Measurements from ENCODE around the gene ARSG. TPM values are rescaled to one million over a fixed set of nuclear protein-coding genes. Genes with fewer than 3 reads are reported as not detected.

The ARSG gene
- total and polyA plus RNA-seq, 2 donors (not counting 1 experiment from before 2014, with no cell fraction given) = 5.5 to 18.4 TPM

DNA sequence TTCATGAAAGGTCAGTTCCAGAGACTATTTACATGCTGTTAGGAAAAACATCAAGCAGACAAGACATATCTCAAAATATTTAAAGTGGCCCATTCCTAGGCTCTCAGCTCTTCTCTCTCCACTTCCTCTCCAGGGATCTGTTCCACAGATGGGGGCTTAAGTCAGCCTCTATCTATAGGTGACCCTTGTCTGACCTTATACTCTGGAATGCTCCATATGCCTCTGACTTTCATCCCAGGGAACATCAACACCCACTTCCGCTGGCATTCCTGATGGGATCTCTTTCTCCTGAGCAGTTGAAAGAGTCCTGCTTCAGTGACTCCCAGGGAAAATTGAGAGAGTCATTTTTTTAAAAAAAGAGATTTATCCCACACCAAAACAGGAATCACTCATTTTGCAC is 177.5 kb downstream of the ARSG start:
- H2AFZ ChIP-seq (ENCODE audit: insufficient read depth, low read depth, low read length, poor library complexity, severe bottlenecking) = no peak overlapping the region
- no peaks in the 10 kb centered on the region for H3K79me2 ChIP-seq (ENCODE audit: control insufficient read depth, insufficient read depth, low read length)
- no peak overlapping the region for H3K9ac ChIP-seq (ENCODE audit: low read length)
- no peaks in the 10 kb centered on the region for H4K20me1 ChIP-seq (ENCODE audit: control insufficient read depth, insufficient read depth, low read length, poor library complexity, severe bottlenecking)
- WGBS (ENCODE audit: insufficient coverage) = no CpG with 5 or more reads among the region's 1 CpG
- ChIA-PET POLR2A (no interaction called here), CTCF (interaction anchor here (1.0 to 6.8 kb wide), 6 partner anchors 13 to 507 kb away, joined by 3 to 51 read pairs (median 5); partner anchors contain the start of gene WIPI1)
- Mint-ChIP-seq H3K4me1 (peaks cover 2% of the 10 kb centered on the region), H3K27ac (no peak overlapping the region), H3K9me3 (ENCODE audit: insufficient read depth) (no peaks in the 10 kb centered on the region), H3K4me3 (no peak overlapping the region), H3K27me3 (peaks cover 9% of the 10 kb centered on the region)
- no peak overlapping the region for H3K27ac ChIP-seq (ENCODE audit: low read length in 2 of 2)
- H3K4me1 ChIP-seq (ENCODE audit: control insufficient read depth in 2 of 2, insufficient read depth in 2 of 2, low read length in 2 of 2) = peaks cover 0 to 2% of the 10 kb centered on the region in 2 donors
- no peaks in the 10 kb centered on the region for H3K9me3 ChIP-seq (ENCODE audit: control extremely low read depth in 1 of 3, control insufficient read depth in 2 of 3, insufficient read depth in 1 of 3, low read length in 2 of 3)
- no peak for ATAC-seq (ENCODE audit: low read depth)
- no peaks in the 10 kb centered on the region for H3K27me3 ChIP-seq (replicated peaks in 1 of 4; ENCODE audit: control extremely low read depth in 1 of 4, control insufficient read depth in 3 of 4, insufficient read depth in 4 of 4, low read length in 3 of 4)
- no peak for DNase-seq
- intact Hi-C loops (cut with micrococcal nuclease) = loop anchor here (5.0 kb wide), 1 partner anchor 779 kb away; no protein-coding TSS in a partner anchor
- H3K4me3 ChIP-seq (ENCODE audit: control extremely low read depth in 1 of 5, extremely low read depth in 1 of 5, insufficient read depth in 1 of 5, low read depth in 2 of 5, low read length in 4 of 5) = no peak overlapping the region
- no peak overlapping the region for H3K4me2 ChIP-seq (replicated peaks; ENCODE audit: low read depth, low read length, poor library complexity, severe bottlenecking)
- H3K36me3 ChIP-seq (replicated peaks in 1 of 2; ENCODE audit: control extremely low read depth in 1 of 2, control insufficient read depth in 1 of 2, extremely low read depth in 1 of 2, insufficient read depth in 2 of 2, low read length in 1 of 2) = no peaks in the 10 kb centered on the region
- TF ChIP-seq EZH2 (IDR thresholded peaks at IDR 0.05; ENCODE audit: borderline replicate concordance, insufficient read depth, low read depth, low read length, poor library complexity, severe bottlenecking) = no peak
- TF ChIP-seq, protein P1, sequence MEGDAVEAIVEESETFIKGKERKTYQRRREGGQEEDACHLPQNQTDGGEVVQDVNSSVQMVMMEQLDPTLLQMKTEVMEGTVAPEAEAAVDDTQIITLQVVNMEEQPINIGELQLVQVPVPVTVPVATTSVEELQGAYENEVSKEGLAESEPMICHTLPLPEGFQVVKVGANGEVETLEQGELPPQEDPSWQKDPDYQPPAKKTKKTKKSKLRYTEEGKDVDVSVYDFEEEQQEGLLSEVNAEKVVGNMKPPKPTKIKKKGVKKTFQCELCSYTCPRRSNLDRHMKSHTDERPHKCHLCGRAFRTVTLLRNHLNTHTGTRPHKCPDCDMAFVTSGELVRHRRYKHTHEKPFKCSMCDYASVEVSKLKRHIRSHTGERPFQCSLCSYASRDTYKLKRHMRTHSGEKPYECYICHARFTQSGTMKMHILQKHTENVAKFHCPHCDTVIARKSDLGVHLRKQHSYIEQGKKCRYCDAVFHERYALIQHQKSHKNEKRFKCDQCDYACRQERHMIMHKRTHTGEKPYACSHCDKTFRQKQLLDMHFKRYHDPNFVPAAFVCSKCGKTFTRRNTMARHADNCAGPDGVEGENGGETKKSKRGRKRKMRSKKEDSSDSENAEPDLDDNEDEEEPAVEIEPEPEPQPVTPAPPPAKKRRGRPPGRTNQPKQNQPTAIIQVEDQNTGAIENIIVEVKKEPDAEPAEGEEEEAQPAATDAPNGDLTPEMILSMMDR (IDR thresholded peaks at IDR 0.05) = no peak

Small RNAs within 50 kb of the gene (small RNA-seq; reads per million reads assigned to genes)
- gene MIR635 (ENCODE audit: insufficient read length, low read depth, low replicate concordance) = not detected

Other genes starting within 250 kb of the ARSG start
- 70.7 and 74.3 TPM in 2 replicates for gene AMZ2, start 43.5 kb upstream of the ARSG start, total RNA-seq
- 64.1 and 72.0 TPM in 2 replicates for gene AMZ2, start 43.5 kb upstream of the ARSG start, polyA plus RNA-seq
- gene SLC16A6, start 368 bp upstream of the ARSG start, total RNA-seq = 3.8 and 4.5 TPM in 2 replicates
- gene SLC16A6, start 368 bp upstream of the ARSG start, polyA plus RNA-seq = 1.1 and 1.3 TPM in 2 replicates
- 11.0 and 14.7 TPM in 2 replicates for gene WIPI1, start 166.0 kb downstream of the ARSG start, total RNA-seq
- 6.0 and 7.7 TPM in 2 replicates for gene WIPI1, start 166.0 kb downstream of the ARSG start, polyA plus RNA-seq
- 296 and 297 TPM in 2 replicates for gene PRKAR1A, start 220.9 kb downstream of the ARSG start, total RNA-seq
- gene PRKAR1A, start 220.9 kb downstream of the ARSG start, polyA plus RNA-seq = 63.1 and 105 TPM in 2 replicates

All from B cell (primary cell).